ENCODE measurements around the gene OPCML. TPM values are rescaled to one million over a fixed set of nuclear protein-coding genes. Genes with fewer than 3 reads are reported as not detected.

The OPCML gene
- total RNA-seq, 2 donors from 2014 or later = 0.34 TPM; not detected in 1

DNA sequence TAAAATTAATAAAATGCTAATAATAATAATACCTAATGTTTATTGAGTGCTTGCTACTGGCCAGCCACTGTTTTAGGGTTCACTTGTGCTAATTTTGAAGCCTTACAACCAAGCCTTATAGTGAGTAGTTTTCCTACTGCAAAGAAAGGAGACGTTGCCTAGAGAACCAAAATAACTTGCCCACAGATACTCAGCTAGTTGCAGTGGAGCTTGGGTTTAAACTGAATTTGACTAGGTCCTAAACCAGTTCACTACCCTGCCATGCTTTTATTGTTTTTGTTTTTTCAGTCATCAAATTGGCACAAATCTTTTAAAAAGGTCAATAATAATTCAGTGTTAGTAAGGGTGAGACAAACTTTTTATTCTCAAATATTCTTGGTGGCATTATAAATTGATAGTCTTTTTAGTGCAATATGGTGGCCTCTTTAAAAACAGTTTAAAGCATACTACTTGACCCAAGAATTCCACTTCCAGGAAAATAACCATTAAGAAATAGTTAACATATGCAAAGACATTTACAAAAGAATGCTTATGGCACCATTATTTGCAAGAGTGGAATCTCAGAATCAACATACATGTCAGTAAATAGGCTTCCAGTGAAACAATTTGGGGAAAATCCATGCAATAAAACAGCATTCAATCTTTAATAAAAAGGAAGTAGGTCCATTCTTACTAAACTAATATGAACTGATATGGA, 90.2 kb downstream of the OPCML start:
- Histone ChIP-seq H3K36me3 (no peaks in the 10 kb centered on the region), H3K27ac (no peak overlapping the region), H3K27me3 (replicated peaks; ENCODE audit: insufficient read depth) (no peaks in the 10 kb centered on the region), H3K4me1 (replicated peaks) (no peaks in the 10 kb centered on the region), H3K4me3 (no peak overlapping the region), H3K9me3 (no peaks in the 10 kb centered on the region)
- TF ChIP-seq, protein P1, sequence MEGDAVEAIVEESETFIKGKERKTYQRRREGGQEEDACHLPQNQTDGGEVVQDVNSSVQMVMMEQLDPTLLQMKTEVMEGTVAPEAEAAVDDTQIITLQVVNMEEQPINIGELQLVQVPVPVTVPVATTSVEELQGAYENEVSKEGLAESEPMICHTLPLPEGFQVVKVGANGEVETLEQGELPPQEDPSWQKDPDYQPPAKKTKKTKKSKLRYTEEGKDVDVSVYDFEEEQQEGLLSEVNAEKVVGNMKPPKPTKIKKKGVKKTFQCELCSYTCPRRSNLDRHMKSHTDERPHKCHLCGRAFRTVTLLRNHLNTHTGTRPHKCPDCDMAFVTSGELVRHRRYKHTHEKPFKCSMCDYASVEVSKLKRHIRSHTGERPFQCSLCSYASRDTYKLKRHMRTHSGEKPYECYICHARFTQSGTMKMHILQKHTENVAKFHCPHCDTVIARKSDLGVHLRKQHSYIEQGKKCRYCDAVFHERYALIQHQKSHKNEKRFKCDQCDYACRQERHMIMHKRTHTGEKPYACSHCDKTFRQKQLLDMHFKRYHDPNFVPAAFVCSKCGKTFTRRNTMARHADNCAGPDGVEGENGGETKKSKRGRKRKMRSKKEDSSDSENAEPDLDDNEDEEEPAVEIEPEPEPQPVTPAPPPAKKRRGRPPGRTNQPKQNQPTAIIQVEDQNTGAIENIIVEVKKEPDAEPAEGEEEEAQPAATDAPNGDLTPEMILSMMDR (IDR thresholded peaks at IDR 0.05) = no peak
- TF ChIP-seq POLR2AphosphoS5 (IDR thresholded peaks at IDR 0.05) (no peak), POLR2A (IDR thresholded peaks at IDR 0.05) (no peak)
- no peak for DNase-seq (ENCODE audit: low spot score)
- 80% methylated on average over 1 of the region's 1 CpG for WGBS
- intact Hi-C loops (cut with DNase I) = no loop called here

DNA sequence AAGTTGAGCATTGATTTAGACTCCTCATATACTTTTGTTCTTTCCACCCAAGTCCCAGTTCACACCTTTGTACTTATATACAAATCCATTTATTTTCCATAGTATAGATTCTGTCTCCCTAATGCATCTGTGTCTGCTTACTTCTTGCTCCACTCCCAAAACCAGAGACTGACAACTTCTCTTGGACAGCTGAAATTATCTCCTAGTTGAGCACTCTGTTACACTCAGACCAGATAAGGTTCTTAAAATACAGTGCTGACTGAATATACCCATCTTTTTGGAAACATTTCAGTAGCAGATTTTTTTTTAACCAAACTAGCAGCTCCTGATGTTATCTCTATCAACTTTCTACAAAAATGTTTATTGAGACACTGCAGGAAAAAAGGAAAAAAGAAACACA, 106.3 kb downstream of the OPCML start:
- no peak overlapping the region for H3K4me3 ChIP-seq
- TF ChIP-seq, protein P1 (IDR thresholded peaks at IDR 0.05) = no peak
- TF ChIP-seq POLR2A (IDR thresholded peaks at IDR 0.05) (no peak), POLR2AphosphoS5 (IDR thresholded peaks at IDR 0.05) (no peak)
- no peak for DNase-seq (ENCODE audit: low spot score)
- no peaks in the 10 kb centered on the region for H3K36me3 ChIP-seq
- no peaks in the 10 kb centered on the region for H3K27me3 ChIP-seq (replicated peaks; ENCODE audit: insufficient read depth)
- H3K4me1 ChIP-seq (replicated peaks) = no peaks in the 10 kb centered on the region
- no peak overlapping the region for H3K27ac ChIP-seq
- intact Hi-C loops (cut with DNase I) = no loop called here
- no peaks in the 10 kb centered on the region for H3K9me3 ChIP-seq

DNA sequence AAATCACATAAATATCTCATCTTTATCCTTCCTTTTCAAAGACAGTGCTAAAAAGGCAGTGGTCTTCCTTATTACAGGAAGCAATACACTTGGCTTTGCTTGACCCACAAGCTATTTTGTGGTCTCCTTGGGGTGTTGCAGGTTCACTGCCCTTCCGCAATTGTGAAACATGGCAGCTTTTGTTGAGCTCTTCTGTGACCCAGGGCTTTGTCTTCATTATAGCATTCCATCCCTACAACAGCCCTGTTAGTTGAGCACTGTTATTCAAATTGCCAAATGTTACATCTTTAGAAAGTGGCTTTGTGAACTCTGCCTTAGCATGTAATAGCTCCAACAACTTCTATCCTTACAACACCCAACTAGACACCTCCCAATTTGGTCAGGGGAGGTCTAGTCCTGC, 107.1 kb downstream of the OPCML start:
- Histone ChIP-seq H3K4me1 (replicated peaks) (no peaks in the 10 kb centered on the region), H3K4me3 (no peak overlapping the region), H3K36me3 (no peaks in the 10 kb centered on the region), H3K27me3 (replicated peaks; ENCODE audit: insufficient read depth) (no peaks in the 10 kb centered on the region), H3K27ac (no peak overlapping the region), H3K9me3 (no peaks in the 10 kb centered on the region)
- WGBS = 93% methylated on average over 1 of the region's 1 CpG
- intact Hi-C loops (cut with DNase I) = no loop called here
- DNase-seq (ENCODE audit: low spot score) = no peak
- TF ChIP-seq POLR2A (IDR thresholded peaks at IDR 0.05) (no peak), POLR2AphosphoS5 (IDR thresholded peaks at IDR 0.05) (no peak)
- TF ChIP-seq, protein P1 (IDR thresholded peaks at IDR 0.05) = no peak

DNA sequence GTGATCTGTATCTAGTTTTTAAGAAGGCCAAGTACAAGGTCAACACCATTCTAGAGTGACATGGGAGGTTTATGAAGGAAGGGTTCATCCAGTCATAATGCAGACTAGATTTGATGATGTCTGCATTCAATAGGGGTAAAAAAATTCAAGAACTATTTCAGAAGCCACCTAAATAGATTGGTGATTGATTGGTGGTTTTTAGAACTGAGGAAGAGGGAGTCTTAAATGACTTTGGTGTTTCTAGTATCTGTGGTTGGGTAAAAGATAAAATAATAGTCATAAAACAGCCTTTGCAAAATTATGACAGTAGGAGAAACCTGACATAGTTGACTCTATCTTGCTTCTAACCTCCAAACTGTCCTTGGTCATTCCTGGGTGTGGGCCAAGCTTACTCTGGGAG, 114.1 kb downstream of the OPCML start:
- H3K36me3 ChIP-seq = no peaks in the 10 kb centered on the region
- no peak for DNase-seq (ENCODE audit: low spot score)
- intact Hi-C loops (cut with DNase I) = no loop called here

DNA sequence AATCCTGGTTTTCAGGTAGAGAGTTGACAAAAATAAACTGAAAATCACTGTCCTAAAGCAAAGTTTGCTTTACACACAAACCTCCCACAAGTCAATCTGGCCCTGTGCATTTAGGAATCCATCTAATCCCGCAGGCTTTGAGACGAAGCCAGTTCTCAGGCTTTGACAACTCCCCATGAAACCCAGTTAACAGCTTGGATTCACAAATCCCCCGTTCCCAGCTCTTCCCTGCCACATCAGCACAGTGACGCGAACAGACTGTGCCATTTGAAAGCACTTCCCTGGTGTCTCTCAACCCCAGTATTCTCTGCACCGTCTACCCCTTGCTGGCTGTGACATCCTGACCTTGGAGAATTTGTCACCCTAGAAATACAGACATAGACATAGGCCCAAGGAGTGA, 117.8 kb downstream of the OPCML start:
- TF ChIP-seq, protein P1 (IDR thresholded peaks at IDR 0.05) = no peak
- no peak for TF ChIP-seq POLR2AphosphoS5 (IDR thresholded peaks at IDR 0.05)
- no peak for TF ChIP-seq POLR2A (IDR thresholded peaks at IDR 0.05)
- Histone ChIP-seq H3K4me3 (no peak overlapping the region), H3K27me3 (replicated peaks; ENCODE audit: insufficient read depth) (no peaks in the 10 kb centered on the region), H3K27ac (no peak overlapping the region), H3K4me1 (replicated peaks) (no peaks in the 10 kb centered on the region), H3K9me3 (no peaks in the 10 kb centered on the region), H3K36me3 (no peaks in the 10 kb centered on the region)
- intact Hi-C loops (cut with DNase I) = no loop called here
- no peak for DNase-seq (ENCODE audit: low spot score)
- 77% methylated on average over 6 of the region's 6 CpGs for WGBS

More for the DNA sequence above, 114.1 kb downstream of the OPCML start:
- Histone ChIP-seq H3K27ac (no peak overlapping the region), H3K4me1 (replicated peaks) (no peaks in the 10 kb centered on the region), H3K27me3 (replicated peaks; ENCODE audit: insufficient read depth) (no peaks in the 10 kb centered on the region), H3K9me3 (no peaks in the 10 kb centered on the region), H3K4me3 (no peak overlapping the region)
- TF ChIP-seq POLR2A (IDR thresholded peaks at IDR 0.05) (no peak), POLR2AphosphoS5 (IDR thresholded peaks at IDR 0.05) (no peak)
- TF ChIP-seq, protein P1 (IDR thresholded peaks at IDR 0.05) = no peak

Measured in prostate gland (tissue), 2 donors.